Glutamatergic neuron (in vitro differentiated cells): Measurements from ENCODE around the gene TRIM14. TPM values are rescaled to one million over a fixed set of nuclear protein-coding genes. Genes with fewer than 3 reads are reported as not detected.

Source experiments
- DNase-seq: peaks from one replicate; pipeline ENCODE4 v3.0.0; 2022
- H3K27ac Mint-ChIP-seq: one replicate; pipeline ENCODE4 v1.8.0; 2020; ENCODE audit warnings: mild to moderate bottlenecking, mixed read lengths, inconsistent platforms; ENCODE audit not compliant: unreplicated experiment
- H3K27me3 Mint-ChIP-seq: one replicate; pipeline ENCODE4 v1.8.0; 2020; ENCODE audit warnings: mild to moderate bottlenecking, moderate library complexity, mixed read lengths, inconsistent platforms; ENCODE audit not compliant: unreplicated experiment
- H3K36me3 Mint-ChIP-seq: one replicate; pipeline ENCODE4 v1.8.0; 2020; ENCODE audit warnings: mild to moderate bottlenecking, mixed read lengths, inconsistent platforms; ENCODE audit not compliant: unreplicated experiment
- H3K4me1 Mint-ChIP-seq: one replicate; pipeline ENCODE4 v1.8.0; 2020; ENCODE audit warnings: mild to moderate bottlenecking, low read depth, mixed read lengths, inconsistent platforms; ENCODE audit not compliant: unreplicated experiment
- H3K4me3 Mint-ChIP-seq: one replicate; pipeline ENCODE4 v1.8.0; 2020; ENCODE audit warnings: mild to moderate bottlenecking, mixed read lengths, inconsistent platforms; ENCODE audit not compliant: unreplicated experiment
- H3K9me3 Mint-ChIP-seq: one replicate; pipeline ENCODE4 v1.8.0; 2020; ENCODE audit warnings: mild to moderate bottlenecking, moderate library complexity, mixed read lengths, inconsistent platforms; ENCODE audit not compliant: unreplicated experiment
- total RNA-seq: library from RNA; stranded (reverse); fragmentation: NEBNext Ultra II Directional; extraction: Animal tissue kit (Norgen Biotek cat#: 25700); gene quantifications from one replicate; pipeline ENCODE4 v1.2.1, GENCODE V29; 2021; ENCODE audit not compliant: unreplicated experiment
- TF ChIP-seq, protein P1 (sequence below): fragments of 200-600 bp; sonication (generic); IDR thresholded peaks from one replicate; pipeline ENCODE4 v1.5.0; 2021; ENCODE audit not compliant: partially characterized antibody, unreplicated experiment

The TRIM14 gene
- total RNA-seq, 1 donor from 2014 or later: 0.71 TPM

DNA sequence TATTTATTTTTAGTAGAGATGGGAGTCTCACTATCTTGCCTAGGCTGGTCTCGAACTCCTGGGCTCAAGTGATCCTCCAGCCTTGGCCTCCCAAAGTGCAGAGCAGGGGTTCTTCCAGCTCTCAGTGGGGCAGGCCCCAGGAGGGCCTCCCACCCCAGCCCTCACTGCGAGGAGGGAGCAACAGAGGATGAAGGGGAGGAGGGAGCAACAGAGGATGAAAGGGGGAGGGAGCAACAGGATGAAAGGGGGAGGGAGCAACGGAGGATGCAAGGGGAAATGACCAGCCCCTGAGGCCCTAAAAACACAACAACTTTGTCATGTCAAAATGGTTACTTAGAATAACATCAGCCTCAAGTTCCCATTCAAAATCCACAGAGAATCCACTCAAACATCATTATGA is 10.0 kb downstream of the TRIM14 start:
- Mint-ChIP-seq H3K27ac (no peak overlapping the region), H3K36me3 (peaks cover 5% of the 10 kb centered on the region), H3K9me3 (peaks cover 1% of the 10 kb centered on the region), H3K27me3 (no peaks in the 10 kb centered on the region), H3K4me3 (no peak overlapping the region), H3K4me1 (no peaks in the 10 kb centered on the region)
- no peak for DNase-seq
- TF ChIP-seq, protein P1, sequence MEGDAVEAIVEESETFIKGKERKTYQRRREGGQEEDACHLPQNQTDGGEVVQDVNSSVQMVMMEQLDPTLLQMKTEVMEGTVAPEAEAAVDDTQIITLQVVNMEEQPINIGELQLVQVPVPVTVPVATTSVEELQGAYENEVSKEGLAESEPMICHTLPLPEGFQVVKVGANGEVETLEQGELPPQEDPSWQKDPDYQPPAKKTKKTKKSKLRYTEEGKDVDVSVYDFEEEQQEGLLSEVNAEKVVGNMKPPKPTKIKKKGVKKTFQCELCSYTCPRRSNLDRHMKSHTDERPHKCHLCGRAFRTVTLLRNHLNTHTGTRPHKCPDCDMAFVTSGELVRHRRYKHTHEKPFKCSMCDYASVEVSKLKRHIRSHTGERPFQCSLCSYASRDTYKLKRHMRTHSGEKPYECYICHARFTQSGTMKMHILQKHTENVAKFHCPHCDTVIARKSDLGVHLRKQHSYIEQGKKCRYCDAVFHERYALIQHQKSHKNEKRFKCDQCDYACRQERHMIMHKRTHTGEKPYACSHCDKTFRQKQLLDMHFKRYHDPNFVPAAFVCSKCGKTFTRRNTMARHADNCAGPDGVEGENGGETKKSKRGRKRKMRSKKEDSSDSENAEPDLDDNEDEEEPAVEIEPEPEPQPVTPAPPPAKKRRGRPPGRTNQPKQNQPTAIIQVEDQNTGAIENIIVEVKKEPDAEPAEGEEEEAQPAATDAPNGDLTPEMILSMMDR: no peak

DNA sequence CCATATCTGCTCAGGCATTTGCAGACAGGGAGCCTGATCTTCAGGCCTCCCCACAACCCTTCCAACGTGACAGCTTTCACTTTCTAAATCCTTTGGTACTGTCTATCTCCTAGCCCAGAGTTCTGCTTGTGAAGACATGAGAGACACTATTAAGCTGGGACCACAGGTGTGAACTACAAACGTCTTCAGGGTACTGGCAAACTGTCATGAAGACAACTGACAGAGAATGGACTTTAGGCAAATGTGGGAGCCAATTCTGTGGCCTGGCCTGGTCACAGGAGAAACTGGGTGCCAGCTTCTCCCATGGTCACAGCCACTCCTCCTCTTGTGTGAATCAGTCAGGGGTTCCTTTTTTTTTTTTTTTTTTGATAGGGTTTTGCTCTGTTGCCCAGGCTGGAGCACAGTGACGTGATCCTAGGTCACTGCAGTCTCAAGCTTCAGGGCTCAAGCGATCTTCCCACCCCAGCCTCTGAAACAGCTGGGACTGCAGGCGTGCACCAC is 10.4 kb downstream of the TRIM14 start:
- Mint-ChIP-seq H3K36me3 (peaks cover 5% of the 10 kb centered on the region), H3K27ac (no peak overlapping the region), H3K4me1 (no peaks in the 10 kb centered on the region), H3K27me3 (no peaks in the 10 kb centered on the region), H3K9me3 (peaks cover 1% of the 10 kb centered on the region), H3K4me3 (no peak overlapping the region)
- TF ChIP-seq, protein P1: no peak
- DNase-seq: no peak

DNA sequence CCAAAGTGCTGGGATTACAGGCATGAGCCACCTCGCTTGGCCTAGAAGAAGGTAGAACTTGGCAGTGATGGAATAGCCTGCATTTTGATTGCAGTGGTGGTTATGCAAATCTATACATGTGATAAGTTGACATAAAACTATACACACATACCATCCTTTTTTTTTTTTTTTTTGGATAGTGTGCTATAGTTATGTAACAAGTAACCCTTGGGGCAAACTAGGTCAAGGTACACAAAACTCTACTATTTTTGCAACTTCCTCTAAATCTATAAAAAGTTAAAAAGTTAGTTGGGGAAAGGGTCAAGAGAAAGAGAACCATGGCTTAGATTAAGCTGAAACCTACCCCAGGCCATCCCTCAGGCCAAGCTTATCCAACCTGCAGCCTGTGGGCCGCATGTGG is 11.1 kb downstream of the TRIM14 start:
- Mint-ChIP-seq H3K4me1 (no peaks in the 10 kb centered on the region), H3K36me3 (peaks cover 5% of the 10 kb centered on the region), H3K27me3 (no peaks in the 10 kb centered on the region), H3K9me3 (peaks cover 1% of the 10 kb centered on the region), H3K27ac (no peak overlapping the region), H3K4me3 (no peak overlapping the region)
- no peak for DNase-seq
- TF ChIP-seq, protein P1: no peak

DNA sequence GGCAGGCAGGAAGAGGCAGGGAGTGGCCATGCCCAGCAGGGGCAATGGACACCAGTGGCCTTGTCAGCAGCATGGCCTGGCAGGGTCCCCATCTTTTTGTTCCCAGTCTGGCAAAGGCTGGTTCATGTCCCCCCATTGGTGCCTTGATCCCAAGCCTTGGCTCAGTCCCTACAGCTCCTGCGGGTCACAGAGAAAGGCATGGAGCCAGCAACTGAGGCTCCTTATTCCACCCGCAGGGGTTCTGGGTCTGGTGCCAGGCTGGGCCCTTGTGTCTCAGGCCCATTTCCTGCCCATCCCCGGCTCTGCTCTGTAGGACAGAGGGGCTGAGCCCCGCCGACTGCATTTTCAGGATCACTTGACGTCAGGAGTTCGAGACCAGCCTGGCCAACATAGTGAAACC is 14.0 kb downstream of the TRIM14 start:
- H3K36me3 Mint-ChIP-seq: no peaks in the 10 kb centered on the region
- TF ChIP-seq, protein P1: no peak
- H3K27me3 Mint-ChIP-seq: no peaks in the 10 kb centered on the region
- no peaks in the 10 kb centered on the region for H3K4me1 Mint-ChIP-seq
- H3K4me3 Mint-ChIP-seq: no peak overlapping the region
- DNase-seq: no peak
- H3K9me3 Mint-ChIP-seq: peaks cover 1% of the 10 kb centered on the region
- H3K27ac Mint-ChIP-seq: no peak overlapping the region

DNA sequence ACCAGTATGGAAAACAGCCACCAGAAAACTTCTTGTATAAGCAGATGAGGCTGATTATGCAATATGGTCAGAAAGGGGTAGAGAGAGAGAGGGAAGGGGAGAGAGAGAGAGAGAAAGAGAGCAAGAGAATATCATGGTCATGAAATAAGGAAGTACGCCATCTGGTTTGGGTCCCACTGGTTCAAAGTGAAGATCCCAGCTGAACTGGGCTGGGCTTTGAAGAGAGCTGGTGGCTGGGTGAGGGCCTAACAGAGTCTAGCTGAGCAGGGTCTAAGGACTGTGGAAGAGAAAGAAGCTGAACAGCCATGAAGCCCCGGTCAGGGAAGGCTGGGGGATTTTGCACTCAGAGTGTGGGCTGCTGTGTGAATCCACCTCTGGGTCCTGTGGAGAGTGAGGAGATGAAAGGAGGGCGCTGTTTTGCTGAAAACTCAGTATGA is 14.6 kb downstream of the TRIM14 start:
- H3K36me3 Mint-ChIP-seq: no peaks in the 10 kb centered on the region
- H3K27ac Mint-ChIP-seq: no peak overlapping the region
- H3K27me3 Mint-ChIP-seq: no peaks in the 10 kb centered on the region
- H3K4me3 Mint-ChIP-seq: no peak overlapping the region
- H3K9me3 Mint-ChIP-seq: peaks cover 1% of the 10 kb centered on the region
- no peak for DNase-seq
- TF ChIP-seq, protein P1: no peak
- H3K4me1 Mint-ChIP-seq: no peaks in the 10 kb centered on the region
